Astrocyte of the hippocampus (primary cell): ENCODE data around the gene ATXN2.
A peak's percentile ranks its signal among the peaks of the same experiment; 100 is the strongest.
"Not testable (repeated sequence)": the region's sequence is repeated elsewhere in the genome, so short reads cannot be mapped to it uniquely, and the experiment has no call there.

Experiments
- DNase-seq: peaks from one replicate; pipeline ENCODE4 v3.0.0; 2011; ENCODE audit warnings: low read depth, low spot score

The ATXN2 gene

GRCh38 chr12:111574797-111575443 is 24.2 kb downstream of the ATXN2 start:
- no peak for DNase-seq

- DNase-seq: no peak
These were observed 25.6 kb downstream of the ATXN2 start for GRCh38 chr12:111573476-111573875.

GRCh38 chr12:111570084-111570961 is 28.8 kb downstream of the ATXN2 start:
- peak; percentile 70 for DNase-seq

GRCh38 chr12:111569363-111570083 is 29.6 kb downstream of the ATXN2 start:
- no peak for DNase-seq

- not testable (repeated sequence) for DNase-seq
These were observed 38.3 kb downstream of the ATXN2 start for GRCh38 chr12:111560844-111561243.

- peak; percentile 52 for DNase-seq
These were observed 41.1 kb downstream of the ATXN2 start for GRCh38 chr12:111558107-111558376.

GRCh38 chr12:111557271-111558106 is 41.6 kb downstream of the ATXN2 start:
- DNase-seq: peak; percentile 37

- DNase-seq: no peak
These were observed 42.4 kb downstream of the ATXN2 start for GRCh38 chr12:111556676-111557075.

- DNase-seq: not testable (repeated sequence)
These were observed 43.8 kb downstream of the ATXN2 start for GRCh38 chr12:111555313-111555712.

- DNase-seq: peak; percentile 31
These were observed 52.2 kb downstream of the ATXN2 start for GRCh38 chr12:111546758-111547383.

- DNase-seq: no peak
These were observed 52.9 kb downstream of the ATXN2 start for GRCh38 chr12:111546171-111546570.

- no peak for DNase-seq
These were observed 55.1 kb downstream of the ATXN2 start for GRCh38 chr12:111544032-111544431.

GRCh38 chr12:111532751-111533150 is 66.4 kb downstream of the ATXN2 start:
- DNase-seq: no peak

GRCh38 chr12:111529424-111530368 is 69.4 kb downstream of the ATXN2 start:
- peak; percentile 78 for DNase-seq

- DNase-seq: no peak
These were observed 75.4 kb downstream of the ATXN2 start for GRCh38 chr12:111523587-111524167.

GRCh38 chr12:111521801-111522200 is 77.3 kb downstream of the ATXN2 start:
- DNase-seq: no peak

- no peak for DNase-seq
These were observed 79.2 kb downstream of the ATXN2 start for GRCh38 chr12:111519937-111520336.

- DNase-seq: no peak
These were observed 80.0 kb downstream of the ATXN2 start for GRCh38 chr12:111519083-111519482.

- not testable (repeated sequence) for DNase-seq
These were observed 91.4 kb downstream of the ATXN2 start for GRCh38 chr12:111507719-111508118.

- not testable (repeated sequence) for DNase-seq
These were observed 91.9 kb downstream of the ATXN2 start for GRCh38 chr12:111507258-111507657.
